Hematopoietic multipotent progenitor cell treated with erythropoietin and hydrocortisone succinate and interleukin-3 and kit ligand, for 6 days (in vitro differentiated cells): ENCODE measurements around the gene GLP1R.

ENCODE experiments used
- DNase-seq: peaks from one replicate; pipeline ENCODE4 v3.0.0-alpha.2; 2015

GLP1R gene

GRCh38 chr6:39048481-39049399, at the start of gene GLP1R:
Gene GLP1R, plus strand, starts transcription at chr6:39048781. Its CDS starts 60 bp downstream, at chr6:39048841.
- peak; percentile 21 for DNase-seq

GRCh38 chr6:39003072-39003471, 45.5 kb upstream of the GLP1R start:
- DNase-seq: peak; percentile 57

GRCh38 chr6:39003492-39003891, 45.1 kb upstream of the GLP1R start:
- no peak for DNase-seq

- DNase-seq: no peak
Measured at GRCh38 chr6:39004801-39005200, 43.8 kb upstream of the GLP1R start.

- DNase-seq: no peak
Measured at GRCh38 chr6:39005774-39006173, 42.8 kb upstream of the GLP1R start.

GRCh38 chr6:39007575-39007974, 41.0 kb upstream of the GLP1R start:
- DNase-seq: peak; percentile 78

GRCh38 chr6:39008737-39009136, 39.8 kb upstream of the GLP1R start:
- DNase-seq: no peak

- DNase-seq: no peak
Measured at GRCh38 chr6:39009476-39009875, 39.1 kb upstream of the GLP1R start.

GRCh38 chr6:39016839-39017546, 31.6 kb upstream of the GLP1R start:
- DNase-seq: no peak

GRCh38 chr6:39017547-39017880, 31.1 kb upstream of the GLP1R start:
- DNase-seq: no peak

- DNase-seq: no peak
Measured at GRCh38 chr6:39018103-39018502, 30.5 kb upstream of the GLP1R start.

GRCh38 chr6:39020136-39020535, 28.4 kb upstream of the GLP1R start:
- DNase-seq: no peak

GRCh38 chr6:39021041-39021440, 27.5 kb upstream of the GLP1R start:
- DNase-seq: no peak

- DNase-seq: no peak
Measured at GRCh38 chr6:39021779-39022178, 26.8 kb upstream of the GLP1R start.

- DNase-seq: no peak
Measured at GRCh38 chr6:39026175-39026574, 22.4 kb upstream of the GLP1R start.

- DNase-seq: peak; percentile 64
Measured at GRCh38 chr6:39029156-39030011, 19.2 kb upstream of the GLP1R start.

- DNase-seq: no peak
Measured at GRCh38 chr6:39035681-39036080, 12.9 kb upstream of the GLP1R start.

- peak; percentile 82 for DNase-seq
Measured at GRCh38 chr6:39037082-39037508, 11.5 kb upstream of the GLP1R start.

- no peak for DNase-seq
Measured at GRCh38 chr6:39037707-39038106, 10.9 kb upstream of the GLP1R start.

GRCh38 chr6:39040080-39040673, 8.4 kb upstream of the GLP1R start:
- DNase-seq: no peak

GRCh38 chr6:39041072-39041471, 7.5 kb upstream of the GLP1R start:
- no peak for DNase-seq

- no peak for DNase-seq
Measured at GRCh38 chr6:39043776-39044175, 4.8 kb upstream of the GLP1R start.

- no peak for DNase-seq
Measured at GRCh38 chr6:39044181-39044580, 4.4 kb upstream of the GLP1R start.
